Heart right ventricle (tissue), 16 donors: ENCODE data around the gene IL36G. TPM values are rescaled to one million over a fixed set of nuclear protein-coding genes. Genes with fewer than 3 reads are reported as not detected.

Experiments used
- ATAC-seq, 8 donors: fragments of 200-7000 bp; cut with Tn5 transposase; one replicate each; pipeline ENCODE4 v1.9.1; 2020; ENCODE audit warnings: mild to moderate bottlenecking in 8 of 8, moderate library complexity in 8 of 8, moderate number of reproducible peaks in 1 of 8
- DNase-seq, 2 donors: peaks; one replicate each; pipeline ENCODE4 v3.0.0-alpha.2; 2020
- H3K27ac ChIP-seq, 10 donors: fragments of 200-600 bp; sonication (generic) in 2 of 10; one replicate each; pipeline versions ENCODE4 v1.5.0 to v1.8.0; 2020 to 2022; ENCODE audit warnings: mild to moderate bottlenecking in 3 of 10
- H3K27me3 ChIP-seq, 7 donors: fragments of 200-600 bp; one replicate each; pipeline ENCODE4 v1.8.0; 2021 to 2022; ENCODE audit warnings: mild to moderate bottlenecking in 2 of 7
- H3K36me3 ChIP-seq, 9 donors: fragments of 200-600 bp; sonication (generic) in 1 of 9; one replicate each; pipeline versions ENCODE4 v1.5.0 to v1.8.0; 2020 to 2022; ENCODE audit warnings: mild to moderate bottlenecking in 2 of 9
- H3K4me1 ChIP-seq, 9 donors: fragments of 200-600 bp; sonication (generic) in 1 of 9; one replicate each; pipeline versions ENCODE4 v1.5.0 to v1.8.0; 2020 to 2022; ENCODE audit warnings: mild to moderate bottlenecking in 4 of 9
- H3K4me3 ChIP-seq, 10 donors: fragments of 200-600 bp; sonication (generic) in 2 of 10; one replicate each; pipeline versions ENCODE4 v1.5.0 to v1.8.0; 2020 to 2022; ENCODE audit warnings: mild to moderate bottlenecking in 7 of 10, moderate library complexity in 2 of 10
- H3K9me3 ChIP-seq, 11 donors: fragments of 200-600 bp in 10 of 11; sonication (generic) in 2 of 11; one replicate each; pipeline versions ENCODE4 v1.5.0 to v1.8.0; 2013 to 2022; ENCODE audit warnings: mild to moderate bottlenecking in 2 of 11, control low read depth in 1 of 11, moderate library complexity in 1 of 11
- WGBS, 2 donors: extraction: QIAGEN DNeasy Blood & Tissue Kit; methylation state at CpG; one replicate each; pipeline ENCODE4 v1.1.7; 2013; ENCODE audit warnings: inconsistent platforms in 1 of 2; 5-methylcytosine and 5-hydroxymethylcytosine counted together
- intact Hi-C, 10 donors: fragments of 100-400 bp; cut with DNase I; formaldehyde crosslinking; loops; one replicate each; pipeline versions ENCODE4 v1.11.1 to v1.14.2; 2022
- polyA plus RNA-seq, 2 donors: library from polyadenylated mRNA; stranded (reverse); fragments of 200-250 nt; gene quantifications; one replicate each; pipeline ENCODE4 v1.2.3, GENCODE V29; 2013
- total RNA-seq, 10 donors: library from RNA; stranded (reverse); fragmentation: NEBNext Ultra II Directional in 3 of 10; extraction: Animal tissue kit (Norgen Biotek cat#: 25700) in 3 of 10; gene quantifications; one replicate each; pipeline versions ENCODE4 v1.2.1 to v1.2.4, GENCODE V29; 2021 to 2023
- TF ChIP-seq, protein P1 (sequence below), 9 donors: fragments of 200-600 bp; sonication (generic) in 2 of 9; IDR thresholded peaks; one replicate each; pipeline versions ENCODE4 v1.5.0 to v1.8.0; 2021 to 2022; ENCODE audit warnings: antibody characterized with exemption in 9 of 9, mild to moderate bottlenecking in 5 of 9, moderate library complexity in 1 of 9
- donor health status: Arrhythmogenic right ventricular cardiomyopathy.
- donor health status: ischemic (EF 13 %, LVEDD 7.1; RV severe dilation, severe dysfunction).
- donor health status: healthy with polysubstance abuse.
- donor health status: DM: no; HTN: yes; CAD: no.
- donor health status: DM: no; HTN: no; CAD: no.
- donor health status: ischemic (EF 25% LVEDD 6.9; RV normal size, moderate dysfunction).
- donor health status: ischemic (EF 25% LVEDD 5.7; RV mildly dilated, moderate dysfunction).
- donor health status: healthy.
- donor health status: DM: yes; HTN: yes; CAD: no.
- donor health status: Ischemic cardiomyopathy.
- donor health status: ischemic (EF 35%, LVEDD 5.7; RV mildly dilated, moderate dysfunction).
- donor health status: nonischemic (EF 11% LVEDD 7.7; RV severe dilation, severe dysfunction).
- donor health status: DM: yes; HTN: yes; CAD: no.
- donor health status: PGD.
- donor health status: ischemic (EF 29% LVEDD 5.4; RV normal size, mild dysfunction).
- donor health status: nonischemic (EF 23%, LVEDD 6.1; RV moderate dilation, normal function).

The IL36G gene
- total and polyA plus RNA-seq, 12 donors: not detected

- intact Hi-C loops: no loop called here
- peaks cover 0 to 39% (median 18%) of the 10 kb centered on the region in 7 donors for H3K27me3 ChIP-seq
- H3K4me3 ChIP-seq: no peak overlapping the region
- 80 to 86% methylated on average over 1 of the region's 1 CpG for WGBS, 2 donors
- H3K36me3 ChIP-seq: no peaks in the 10 kb centered on the region
- DNase-seq (no peak), ATAC-seq (no peak)
- TF ChIP-seq, protein P1, sequence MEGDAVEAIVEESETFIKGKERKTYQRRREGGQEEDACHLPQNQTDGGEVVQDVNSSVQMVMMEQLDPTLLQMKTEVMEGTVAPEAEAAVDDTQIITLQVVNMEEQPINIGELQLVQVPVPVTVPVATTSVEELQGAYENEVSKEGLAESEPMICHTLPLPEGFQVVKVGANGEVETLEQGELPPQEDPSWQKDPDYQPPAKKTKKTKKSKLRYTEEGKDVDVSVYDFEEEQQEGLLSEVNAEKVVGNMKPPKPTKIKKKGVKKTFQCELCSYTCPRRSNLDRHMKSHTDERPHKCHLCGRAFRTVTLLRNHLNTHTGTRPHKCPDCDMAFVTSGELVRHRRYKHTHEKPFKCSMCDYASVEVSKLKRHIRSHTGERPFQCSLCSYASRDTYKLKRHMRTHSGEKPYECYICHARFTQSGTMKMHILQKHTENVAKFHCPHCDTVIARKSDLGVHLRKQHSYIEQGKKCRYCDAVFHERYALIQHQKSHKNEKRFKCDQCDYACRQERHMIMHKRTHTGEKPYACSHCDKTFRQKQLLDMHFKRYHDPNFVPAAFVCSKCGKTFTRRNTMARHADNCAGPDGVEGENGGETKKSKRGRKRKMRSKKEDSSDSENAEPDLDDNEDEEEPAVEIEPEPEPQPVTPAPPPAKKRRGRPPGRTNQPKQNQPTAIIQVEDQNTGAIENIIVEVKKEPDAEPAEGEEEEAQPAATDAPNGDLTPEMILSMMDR (IDR thresholded peaks at IDR 0.05): no peak
- H3K9me3 ChIP-seq: no peaks in the 10 kb centered on the region
- H3K27ac ChIP-seq: no peak overlapping the region
- H3K4me1 ChIP-seq: no peaks in the 10 kb centered on the region
These were observed 54.9 kb downstream of the IL36G start for GRCh38 chr2:113032737-113033136.

- 71 to 72% methylated on average over 3 of the region's 3 CpGs for WGBS, 2 donors
- TF ChIP-seq, protein P1 (IDR thresholded peaks at IDR 0.05): no peak
- Histone ChIP-seq H3K4me3 (no peak overlapping the region), H3K36me3 (no peaks in the 10 kb centered on the region), H3K9me3 (no peaks in the 10 kb centered on the region), H3K4me1 (no peaks in the 10 kb centered on the region), H3K27me3 (peaks cover 0 to 28% (median 12%) of the 10 kb centered on the region in 7 donors), H3K27ac (no peak overlapping the region)
- DNase-seq (no peak), ATAC-seq (no peak)
- intact Hi-C loops: no loop called here
These were observed 56.2 kb downstream of the IL36G start for GRCh38 chr2:113034016-113034415.

Other genes starting within 250 kb of the IL36G start
- gene CKAP2L, start 213.4 kb upstream of the IL36G start, total RNA-seq: 1 to 10 TPM in 1 of 10 donors, under 1 TPM in 5, not detected in 4; 0.34 to 1.8 (median 0.45) TPM
- gene CKAP2L, start 213.4 kb upstream of the IL36G start, polyA plus RNA-seq: under 1 TPM in 1 of 2 donors, not detected in 1; 0.03 TPM
- not detected for gene IL1A, start 193.5 kb upstream of the IL36G start, total RNA-seq
- under 1 TPM in 1 of 2 donors, not detected in 1; 0.01 TPM for gene IL1A, start 193.5 kb upstream of the IL36G start, polyA plus RNA-seq
- gene IL1B, start 141.2 kb upstream of the IL36G start, total RNA-seq: 10 to 100 TPM in 1 of 10 donors, 1 to 10 TPM in 4, under 1 TPM in 4, not detected in 1; 0.14 to 10.3 (median 1.1) TPM
- under 1 TPM; 0.29 to 0.48 TPM for gene IL1B, start 141.2 kb upstream of the IL36G start, polyA plus RNA-seq
- not detected for gene IL37, start 66.8 kb upstream of the IL36G start, total RNA-seq
- not detected for gene IL37, start 66.8 kb upstream of the IL36G start, polyA plus RNA-seq
- gene IL36A, start 27.5 kb downstream of the IL36G start, total RNA-seq: not detected
- gene IL36A, start 27.5 kb downstream of the IL36G start, polyA plus RNA-seq: not detected
- gene IL36B, start 74.9 kb downstream of the IL36G start, total RNA-seq: not detected
- not detected for gene IL36B, start 74.9 kb downstream of the IL36G start, polyA plus RNA-seq
- not detected for gene IL36RN, start 81.2 kb downstream of the IL36G start, total RNA-seq
- not detected for gene IL36RN, start 81.2 kb downstream of the IL36G start, polyA plus RNA-seq
- gene IL1F10, start 90.0 kb downstream of the IL36G start, total RNA-seq: not detected
- not detected for gene IL1F10, start 90.0 kb downstream of the IL36G start, polyA plus RNA-seq
- gene IL1RN, start 149.6 kb downstream of the IL36G start, total RNA-seq: 1 to 10 TPM in 2 of 10 donors, under 1 TPM in 6, not detected in 2; 0.22 to 9.2 (median 0.86) TPM
- under 1 TPM; 0.22 to 0.87 TPM for gene IL1RN, start 149.6 kb downstream of the IL36G start, polyA plus RNA-seq
- 10 to 100 TPM in 1 of 10 donors, 1 to 10 TPM in 9; 1.0 to 13.0 (median 2.1) TPM for gene PSD4, start 196.0 kb downstream of the IL36G start, total RNA-seq
- gene PSD4, start 196.0 kb downstream of the IL36G start, polyA plus RNA-seq: 1 to 10 TPM; 1.0 to 1.3 TPM